HepG2 (cell line): ENCODE measurements around the gene ZMIZ1.

Source experiments
- BHLHE40 ChIP-seq: IDR thresholded peaks from 2 replicates; pipeline ENCODE4 v1.6.1; 2011; ENCODE audit warnings: low read length, improper control_type of control experiment
- EZH2 ChIP-seq: conservative IDR thresholded peaks from 2 replicates; pipeline ENCODE4 v1.6.1; 2012; ENCODE audit warnings: mild to moderate bottlenecking, low read depth, low read length, moderate library complexity
- FOXK1 ChIP-seq: sonication (generic); formaldehyde crosslinking; IDR thresholded peaks from 2 replicates; pipeline ENCODE4 v1.4.0; 2020; ENCODE audit warnings: low read depth, missing genetic modification reagents, borderline replicate concordance
- KAT8 ChIP-seq: IDR thresholded peaks from 2 replicates; pipeline ENCODE4 v1.6.1; 2016; ENCODE audit warnings: missing genetic modification reagents, missing compliant biosample characterization
- PHF8 ChIP-seq: sonication (generic); formaldehyde crosslinking; IDR thresholded peaks from 2 replicates; pipeline ENCODE4 v1.5.0; 2020; ENCODE audit warnings: missing genetic modification reagents
- POLR2A ChIP-seq, 2 experiments: IDR thresholded peaks; 2 replicates each; pipeline ENCODE4 v1.6.1; 2011; ENCODE audit warnings: low read depth in 2 of 2, low read length in 2 of 2, mild to moderate bottlenecking in 1 of 2, moderate library complexity in 1 of 2; ENCODE audit not compliant: insufficient read depth in 1 of 2
- ZNF333 ChIP-seq: sonication (generic); formaldehyde crosslinking; IDR thresholded peaks from 2 replicates; pipeline ENCODE4 v1.4.0; 2020; ENCODE audit warnings: mild to moderate bottlenecking, missing genetic modification reagents, borderline replicate concordance

GRCh38 chr10:79070081-79070605 is 1.4 kb downstream of the ZMIZ1 start:
- TF ChIP-seq ZNF333 (no peak), BHLHE40 (no peak), PHF8 (CRISPR knock-in tag) (no peak; the same call in 1 of the 2 replicates), POLR2A (IDR thresholded peaks at IDR 0.05; ENCODE audit: insufficient read depth in 1 of 2, low read depth in 2 of 2, low read length in 2 of 2) (no peak), FOXK1 (CRISPR knock-in tag) (peak; percentile 63; the same call in 1 of the 2 replicates), EZH2 (no peak), KAT8 (CRISPR knock-in tag) (no peak)
